Activated CD4-positive, alpha-beta T cell treated with anti-CD3 and anti-CD28 coated beads for 48 hours (primary cell): ENCODE data around the gene NDUFB3.
A peak's percentile ranks its signal among the peaks of the same experiment; 100 is the strongest.
"Not testable (repeated sequence)": the region's sequence is repeated elsewhere in the genome, so short reads cannot be mapped to it uniquely, and the experiment has no call there.

Source experiments
- DNase-seq: peaks from one replicate; pipeline ENCODE4 v3.0.0-alpha.2; 2020

The NDUFB3 gene

GRCh38 chr2:201071479-201072200 is at the start of gene NDUFB3, which contains the start of gene HYCC2:
Gene NDUFB3 (plus strand): TSS chr2:201072001. CDS start chr2:201078883, 6,882 bp downstream.
Gene HYCC2 (minus strand): TSS chr2:201071671. CDS start chr2:201024009, 47,662 bp downstream.
- peak; percentile 92 for DNase-seq

DNA sequence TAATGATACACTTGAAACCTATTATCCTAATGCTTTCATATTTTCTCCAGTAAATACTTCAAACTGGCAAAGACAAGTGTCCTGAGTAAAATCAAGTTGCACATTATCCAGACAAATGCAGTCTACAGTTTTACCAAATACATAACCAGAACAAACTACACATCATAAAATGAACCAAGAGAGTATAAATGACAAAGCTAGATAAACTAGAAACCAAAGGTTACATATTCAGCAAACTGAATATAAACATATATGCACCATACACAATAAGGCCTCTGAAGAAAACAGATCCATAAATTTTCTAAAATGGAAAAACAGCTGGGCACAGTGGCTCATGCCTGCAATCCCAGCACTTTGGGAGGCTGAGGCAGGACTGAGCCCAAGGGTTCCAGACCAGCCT is 47.3 kb upstream of the NDUFB3 start:
- no peak for DNase-seq

- not testable (repeated sequence) for DNase-seq
These were observed 37.4 kb upstream of the NDUFB3 start for GRCh38 chr2:201034355-201034754.

DNA sequence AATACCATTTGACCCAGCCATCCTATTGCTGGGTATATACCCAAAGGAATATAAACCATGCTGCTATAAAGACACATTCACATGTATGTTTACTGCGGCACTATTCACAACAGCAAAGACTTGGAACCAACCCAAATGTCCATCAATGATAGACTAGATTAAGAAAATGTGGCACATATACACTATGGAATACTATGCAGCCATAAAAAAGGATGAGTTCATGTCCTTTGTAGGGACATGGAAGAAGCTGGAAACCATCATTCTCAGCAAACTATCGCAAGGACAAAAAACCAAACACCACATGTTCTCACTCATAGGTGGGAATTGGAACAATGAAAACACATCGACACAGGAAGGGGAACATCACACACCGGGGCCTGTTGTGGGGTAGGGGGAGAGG is 33.4 kb upstream of the NDUFB3 start:
- DNase-seq = not testable (repeated sequence)

DNA sequence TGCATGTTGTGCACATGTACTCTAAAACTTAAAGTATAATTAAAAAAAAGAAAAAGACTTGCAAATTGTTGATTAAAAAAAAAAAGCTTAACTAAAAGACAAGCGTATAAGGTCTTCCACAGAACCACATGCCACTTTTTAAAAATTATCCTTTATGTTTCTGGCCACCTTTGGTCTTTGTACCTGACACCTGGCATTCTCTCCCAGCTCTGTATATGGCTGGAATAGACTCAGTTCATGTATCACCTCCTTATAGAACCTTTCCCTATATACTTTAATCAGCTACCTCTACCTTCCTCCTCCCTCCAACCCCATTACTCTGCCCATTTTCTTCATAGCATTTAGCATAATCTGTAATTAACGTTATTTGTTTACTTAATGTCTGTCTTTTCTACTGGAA is 32.9 kb upstream of the NDUFB3 start:
- no peak for DNase-seq

DNA sequence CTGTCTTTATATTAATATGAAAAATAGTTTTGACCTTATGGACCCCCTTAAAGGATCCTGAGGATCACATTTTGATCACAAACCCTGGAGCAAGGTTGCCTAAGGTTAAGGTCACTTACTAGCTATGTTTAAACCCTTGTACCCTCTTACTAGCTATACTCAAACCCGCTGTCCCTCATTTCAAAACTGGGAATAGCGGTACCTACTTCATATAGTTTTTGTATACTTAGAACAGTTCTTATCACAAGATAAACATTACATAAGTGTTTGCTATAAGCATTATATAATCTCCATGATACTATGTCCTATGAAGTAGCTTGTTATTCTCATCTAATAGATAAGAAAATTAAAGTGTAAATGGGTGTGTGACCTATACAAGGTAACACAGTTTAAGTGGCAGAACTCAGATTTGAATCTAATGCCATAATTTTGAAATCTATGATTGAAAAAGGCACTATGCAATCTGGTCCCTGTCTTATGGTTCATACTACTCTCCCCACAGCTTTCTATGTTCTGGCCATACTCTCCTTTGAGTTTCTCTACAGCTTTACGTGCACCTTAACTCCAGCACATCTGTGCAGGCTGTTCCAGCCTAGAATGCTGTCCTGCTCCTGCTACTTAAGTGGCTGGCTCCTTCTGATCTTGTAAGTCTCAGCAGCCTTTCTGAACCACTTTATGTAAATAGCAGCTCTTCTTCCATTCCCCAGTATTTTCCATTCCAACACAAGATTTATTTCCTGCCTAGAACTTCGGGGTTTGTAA is 30.8 kb upstream of the NDUFB3 start:
- no peak for DNase-seq

DNA sequence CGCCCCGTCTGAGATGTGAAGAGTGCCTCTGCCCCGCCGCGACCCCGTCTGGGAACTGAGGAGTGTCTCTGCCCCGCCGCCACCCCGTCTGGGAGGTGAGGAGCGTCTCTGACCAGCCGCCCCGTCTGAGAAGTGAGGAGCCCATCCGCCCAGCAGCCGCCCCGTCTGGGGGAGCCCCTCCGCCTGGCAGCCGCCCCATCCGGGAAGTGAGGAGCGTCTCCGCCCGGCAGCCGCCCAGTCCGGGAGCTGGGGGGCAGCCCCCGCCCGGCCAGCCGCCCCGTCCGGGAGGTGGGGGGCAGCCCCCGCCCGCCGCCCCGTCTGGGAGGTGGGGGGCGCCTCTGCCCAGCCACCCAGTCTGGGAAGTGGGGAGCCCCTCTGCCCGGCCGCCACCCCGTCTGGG is 29.4 kb upstream of the NDUFB3 start:
- DNase-seq = not testable (repeated sequence)

- DNase-seq = not testable (repeated sequence)
These were observed 28.8 kb upstream of the NDUFB3 start for GRCh38 chr2:201043050-201043449.

DNA sequence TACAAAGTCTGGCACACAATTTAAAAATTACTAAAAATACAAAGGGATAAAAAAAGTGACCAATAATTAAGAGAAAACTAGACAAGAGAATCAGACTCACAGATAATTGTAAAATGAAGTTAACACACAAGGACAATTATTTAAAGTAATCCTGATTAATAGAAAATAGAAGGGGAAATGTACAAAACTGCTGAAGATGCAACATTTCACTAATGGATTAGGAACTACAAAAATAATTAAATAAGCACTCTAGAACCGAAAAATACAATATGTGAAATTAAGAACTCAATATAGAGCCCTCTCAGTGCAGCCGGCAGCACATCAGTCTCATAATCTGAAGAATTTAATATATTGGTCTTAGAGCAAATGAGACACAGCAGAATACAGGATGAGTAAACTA is 24.9 kb upstream of the NDUFB3 start:
- DNase-seq = no peak

DNA sequence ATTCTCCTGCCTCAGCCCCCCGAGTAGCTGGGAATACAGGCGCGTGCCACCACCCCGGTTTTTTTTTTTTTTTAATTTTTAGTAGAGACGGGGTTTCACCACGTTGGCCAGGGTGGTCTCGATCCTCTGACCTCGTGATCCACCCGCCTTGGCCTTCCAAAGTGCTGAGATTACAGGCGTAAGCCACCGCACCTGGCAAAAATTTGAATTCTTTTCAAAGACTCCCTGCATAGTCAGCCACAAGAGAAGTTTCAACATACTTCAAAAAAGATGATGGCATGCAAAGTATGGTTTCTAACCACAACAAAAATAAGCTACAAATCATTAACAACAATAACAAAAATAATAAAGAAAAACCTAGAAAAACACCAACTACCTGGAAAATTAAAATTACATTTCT is 22.3 kb upstream of the NDUFB3 start:
- DNase-seq = no peak

DNA sequence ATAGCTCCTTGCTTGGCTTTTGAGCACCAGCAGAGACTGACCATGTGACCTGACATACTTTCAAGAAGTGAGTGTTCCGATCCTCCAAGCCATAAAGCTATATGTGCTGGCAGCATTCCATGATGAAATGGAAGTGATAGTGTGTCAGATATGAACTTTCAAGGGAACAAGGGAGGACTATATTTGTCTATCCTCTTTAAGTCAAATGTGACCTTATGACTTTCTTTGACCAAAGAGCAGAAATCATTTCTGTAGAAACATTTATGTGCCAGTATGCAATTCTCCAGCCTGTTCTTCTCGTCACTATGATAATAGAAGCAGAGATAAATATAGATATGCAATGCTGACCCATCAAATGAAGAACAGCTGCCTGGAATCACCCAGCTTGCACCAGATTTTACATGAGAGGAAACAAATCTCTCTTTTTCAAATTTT is 14.7 kb upstream of the NDUFB3 start:
- DNase-seq = no peak

DNA sequence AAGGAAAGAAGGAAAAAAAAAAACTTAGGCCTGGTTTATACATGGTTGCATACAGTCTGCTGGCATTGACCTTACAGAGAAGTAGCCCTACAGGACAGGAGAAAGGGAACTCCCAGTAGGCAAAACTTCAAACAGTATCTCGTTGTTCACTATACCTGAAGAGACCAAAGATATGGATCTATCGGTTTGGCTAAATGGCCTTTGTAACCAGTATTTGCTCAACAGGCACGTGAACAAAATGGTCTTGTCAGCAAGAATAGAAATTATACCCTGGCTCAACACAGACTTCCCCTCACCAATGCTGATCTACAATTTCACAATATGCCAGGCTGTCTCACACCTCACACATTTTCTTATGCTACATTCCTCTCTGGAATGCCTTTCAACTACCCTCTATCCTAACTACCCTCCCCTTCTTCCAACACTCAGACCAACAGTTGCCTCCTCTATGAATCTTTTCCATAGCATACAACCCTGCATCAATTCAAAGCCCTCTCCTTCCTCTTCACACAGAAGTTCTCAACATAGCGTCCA is 14.0 kb upstream of the NDUFB3 start:
- DNase-seq = no peak

GRCh38 chr2:201058914-201059313 is 12.9 kb upstream of the NDUFB3 start:
- no peak for DNase-seq

DNA sequence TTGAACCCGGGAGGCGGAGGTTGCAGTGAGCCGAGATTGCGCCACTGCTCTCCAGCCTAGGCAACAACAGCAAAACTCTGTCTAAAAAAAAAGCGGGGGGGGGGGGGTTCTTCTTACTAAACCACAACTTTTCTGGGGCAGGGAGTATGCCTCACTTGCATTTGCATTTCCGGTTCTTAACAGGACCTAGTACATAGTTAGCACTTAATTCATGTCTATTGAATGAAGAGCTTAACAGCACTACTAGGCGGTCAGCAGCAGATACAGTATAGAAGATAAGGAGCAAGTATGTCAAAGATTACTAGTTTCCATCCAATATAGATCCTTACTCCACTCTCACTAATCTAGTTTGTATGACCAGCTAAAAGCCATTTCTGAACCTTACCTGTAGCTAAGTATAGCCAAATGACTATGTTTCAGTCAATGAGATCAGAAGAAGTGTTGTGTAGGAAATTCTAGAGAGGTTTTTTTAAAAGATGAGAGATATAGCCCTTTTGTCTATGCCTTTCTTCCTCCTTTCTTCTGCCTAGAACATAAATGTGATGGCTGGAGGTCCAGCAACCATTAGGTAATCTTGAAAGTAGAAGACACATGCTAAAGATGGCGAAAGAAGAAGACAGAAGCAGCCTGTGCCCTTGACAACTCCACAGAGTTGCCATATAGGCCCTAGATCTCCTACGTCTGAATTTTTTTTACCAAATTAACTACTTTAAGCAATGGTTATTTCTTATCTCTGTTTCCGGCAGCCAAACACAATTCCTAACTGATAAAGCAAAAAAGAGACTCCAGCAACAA is 11.6 kb upstream of the NDUFB3 start:
- DNase-seq = no peak

DNA sequence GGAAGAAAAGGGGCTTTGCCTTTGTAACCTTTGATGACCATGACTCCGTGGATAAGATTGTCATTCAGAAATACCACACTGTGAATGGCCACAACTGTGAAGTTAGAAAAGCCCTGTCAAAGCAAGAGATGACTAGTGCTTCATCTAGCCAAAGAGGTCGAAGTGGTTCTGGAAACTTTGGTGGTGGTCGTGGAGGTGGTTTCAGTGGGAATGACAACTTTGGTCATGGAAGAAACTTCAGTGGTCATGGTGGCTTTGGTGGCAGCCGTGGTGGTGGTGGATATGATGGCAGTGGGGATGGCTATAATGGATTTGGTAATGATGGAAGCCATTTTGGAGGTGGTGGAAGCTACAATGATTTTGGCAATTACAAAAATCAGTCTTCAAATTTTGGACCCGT is 8.3 kb upstream of the NDUFB3 start:
- DNase-seq = peak; percentile 72

DNA sequence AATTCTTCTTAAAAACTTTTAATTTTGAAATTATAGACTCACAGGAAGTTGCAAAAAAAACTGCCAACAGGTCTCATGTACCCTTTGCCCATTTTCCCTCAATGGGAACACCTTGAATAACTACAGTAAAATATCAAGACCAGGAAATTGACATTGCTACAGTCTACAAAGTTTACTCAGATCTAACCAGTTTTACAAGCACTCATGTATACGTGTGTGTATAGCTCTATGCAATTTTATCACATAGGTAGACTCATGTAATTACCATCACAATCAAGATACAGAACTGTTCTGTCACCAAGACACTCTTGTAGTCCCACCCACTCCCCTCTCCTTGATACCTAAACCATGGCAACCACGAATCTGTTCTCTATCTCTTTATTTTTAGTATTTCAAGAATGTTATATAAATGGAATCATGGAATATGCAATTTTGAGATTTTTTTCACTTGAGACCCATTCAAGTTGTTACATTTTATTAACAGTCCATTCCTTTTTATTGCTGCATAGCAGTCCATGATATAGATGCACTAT is 6.9 kb upstream of the NDUFB3 start:
- DNase-seq = no peak

GRCh38 chr2:201070948-201071478 is 788 bp upstream of the NDUFB3 start:
- DNase-seq = no peak

GRCh38 chr2:201072201-201072530 is 365 bp downstream of the NDUFB3 start:
- DNase-seq = no peak

- no peak for DNase-seq
These were observed 1.3 kb downstream of the NDUFB3 start for GRCh38 chr2:201073071-201073470.

DNA sequence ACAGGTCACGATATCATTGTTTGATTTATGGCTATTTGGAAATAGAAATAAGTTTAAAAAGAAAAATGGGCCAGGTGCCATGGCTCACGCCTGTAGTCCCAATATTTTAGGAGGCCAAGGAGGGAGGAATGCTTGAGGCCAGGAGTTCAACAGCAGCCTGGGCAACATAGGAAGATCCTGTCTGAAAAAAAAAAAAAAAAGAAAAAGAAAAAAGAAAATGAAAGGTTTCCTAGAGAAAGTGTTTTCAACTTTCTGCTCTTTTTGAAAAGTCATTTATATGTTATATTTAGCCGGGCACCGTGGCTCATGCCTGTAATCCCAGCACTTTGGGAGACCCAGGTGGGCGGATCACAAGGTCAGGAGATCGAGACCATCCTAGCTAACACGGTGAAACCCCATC is 3.2 kb downstream of the NDUFB3 start:
- no peak for DNase-seq

DNA sequence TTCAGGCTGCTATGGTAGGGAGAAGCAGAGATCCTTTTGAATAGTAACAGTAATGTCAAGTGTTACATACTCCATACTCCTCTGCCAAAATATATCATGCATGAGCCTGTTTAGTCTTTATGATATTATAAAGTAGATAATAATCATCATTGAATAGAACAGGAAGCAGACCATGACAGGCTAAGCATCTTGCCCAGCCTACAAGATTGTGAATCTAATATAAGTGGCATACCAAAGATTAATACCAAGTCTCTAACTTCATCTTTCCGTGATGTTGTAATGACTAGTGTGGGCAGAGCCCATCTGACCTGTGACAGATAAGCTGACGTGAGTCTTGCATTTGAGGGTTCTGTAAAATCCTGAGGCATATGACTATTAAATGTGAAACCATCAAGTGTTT is 13.1 kb downstream of the NDUFB3 start:
- DNase-seq = no peak

DNA sequence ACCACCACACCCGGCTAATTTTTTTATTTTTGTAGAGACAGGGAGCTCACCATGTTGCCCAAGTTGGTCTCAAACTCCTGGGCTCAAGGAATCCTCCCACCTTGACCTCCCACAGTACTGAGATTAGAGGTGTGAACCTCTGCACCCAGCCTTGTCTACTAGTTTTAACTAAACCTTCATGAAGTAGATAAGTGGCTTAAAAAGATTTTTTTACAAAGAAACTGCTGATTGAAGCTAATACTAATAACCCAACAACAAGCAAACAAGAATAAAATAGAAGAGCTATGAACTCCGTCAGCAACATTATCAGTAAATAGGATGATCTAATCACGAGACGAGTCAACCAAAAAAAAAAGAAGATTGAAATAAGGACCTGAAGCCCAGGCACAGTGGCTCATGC is 18.8 kb downstream of the NDUFB3 start:
- DNase-seq = no peak

DNA sequence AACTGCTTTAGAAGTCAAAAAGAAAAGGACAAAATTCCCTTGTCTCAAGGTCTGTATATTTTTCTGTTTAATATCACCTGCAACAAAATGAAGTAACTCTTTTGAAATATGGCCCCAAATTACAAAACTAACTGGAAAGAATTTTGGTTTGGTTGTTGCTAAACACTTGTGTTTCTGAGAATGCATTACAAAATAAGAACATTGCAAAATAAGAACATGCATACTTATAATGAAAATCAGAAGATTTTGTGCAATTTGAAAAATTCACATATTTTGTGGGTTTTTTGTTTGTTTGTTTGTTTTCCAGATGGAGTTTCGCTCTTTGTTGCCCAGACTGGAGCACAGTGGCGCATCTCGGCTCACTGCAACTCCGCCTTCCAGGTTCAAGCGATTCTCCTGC is 21.8 kb downstream of the NDUFB3 start:
- DNase-seq = no peak
